Ishikawa (cell line): Measurements from ENCODE around the gene ECI2.

Experiments used
- EP300 ChIP-seq: IDR thresholded peaks from 2 replicates; pipeline ENCODE4 v1.6.1; 2012; ENCODE audit warnings: borderline replicate concordance
- YY1 ChIP-seq: IDR thresholded peaks from 2 replicates; pipeline ENCODE4 v1.6.1; 2012; ENCODE audit warnings: low read depth

- no peak for TF ChIP-seq EP300
- TF ChIP-seq YY1 = no peak
These were observed 9.7 kb upstream of the ECI2 start for GRCh38 chr6:4145083-4145482.
